Measurements from ENCODE around the gene UBD.

Gene UBD

DNA sequence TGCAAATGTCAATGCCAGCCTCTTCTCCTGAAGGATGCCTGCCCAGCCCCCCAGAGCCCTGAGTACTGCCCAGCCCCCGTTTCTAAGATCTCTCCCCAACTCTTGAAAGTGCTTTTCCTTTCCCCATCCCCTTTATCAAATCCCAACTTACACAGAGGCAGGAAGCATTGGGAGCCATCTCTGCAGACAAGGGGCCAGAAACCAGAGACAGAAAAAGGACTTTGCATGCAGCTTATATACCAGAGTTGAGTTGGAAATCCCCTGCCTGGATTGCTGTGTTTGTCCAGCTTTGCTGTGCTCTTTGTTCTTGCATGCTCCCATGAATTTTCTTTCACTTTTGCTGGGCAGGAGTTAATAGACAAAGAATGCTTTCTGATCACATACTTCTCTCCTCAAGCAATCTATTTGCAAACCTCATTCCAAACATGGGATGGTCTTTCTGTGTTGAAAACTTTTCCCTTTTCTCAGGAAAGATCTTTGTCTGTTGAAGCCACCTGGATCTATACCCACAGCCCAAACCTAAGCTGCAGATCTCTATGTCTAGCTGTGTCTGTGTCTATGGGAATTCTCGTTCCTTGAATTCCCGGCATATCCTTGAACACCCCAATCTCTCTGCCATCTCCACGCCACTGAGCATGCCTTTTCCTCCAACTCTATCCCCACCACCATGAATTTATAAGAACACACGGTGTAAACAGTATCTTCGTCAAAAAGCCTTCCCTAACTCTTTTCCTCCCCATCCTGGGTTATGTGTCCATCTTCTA, at the start of gene UBD:
Gene UBD (minus strand): TSS at position 209 of the 764 bp plus-strand sequence. CDS start 31 bp downstream, at position 178.
- DNase-seq (ENCODE audit: low spot score): no peak

DNA sequence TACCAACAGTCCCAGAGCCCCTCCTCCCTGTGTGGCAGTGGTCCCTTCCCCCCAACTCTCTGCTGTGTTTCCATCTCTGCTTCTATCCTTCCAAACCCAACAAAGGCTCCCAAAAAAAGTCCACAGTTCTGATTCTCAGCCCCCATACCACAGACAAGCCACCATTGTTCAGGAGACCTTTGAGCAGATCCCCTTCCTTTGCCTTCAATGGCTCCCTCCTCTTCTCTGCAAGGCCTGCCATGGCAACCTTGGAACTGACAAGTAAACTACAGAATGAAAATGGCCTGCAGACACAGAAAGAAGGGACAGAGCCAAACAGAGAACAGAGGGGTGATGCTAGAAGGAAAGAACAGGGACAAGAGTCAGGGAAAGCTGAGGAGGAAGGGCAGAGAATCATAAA, 48.6 kb upstream of the UBD start:
- DNase-seq (ENCODE audit: low spot score): no peak

DNA sequence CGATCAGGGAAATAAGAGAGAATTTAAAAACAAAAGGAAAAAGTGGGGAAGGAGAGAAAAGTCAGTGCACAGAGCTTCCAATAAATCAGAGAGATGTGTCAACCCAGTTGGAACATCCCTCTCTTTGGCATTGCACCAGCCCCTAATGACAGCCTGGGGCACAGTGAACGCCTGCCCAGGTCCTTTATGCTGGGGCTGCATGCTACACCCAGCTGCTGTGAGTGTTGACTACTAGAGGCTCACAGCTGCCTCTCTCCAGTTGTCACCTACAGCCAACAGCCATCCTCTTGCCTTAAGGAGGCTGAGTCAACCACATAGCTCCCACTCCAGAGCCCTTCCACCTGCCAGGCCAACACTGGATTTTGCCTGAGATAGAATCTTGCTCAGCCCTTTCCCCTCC, 44.4 kb upstream of the UBD start:
- DNase-seq (ENCODE audit: low spot score): no peak

DNA sequence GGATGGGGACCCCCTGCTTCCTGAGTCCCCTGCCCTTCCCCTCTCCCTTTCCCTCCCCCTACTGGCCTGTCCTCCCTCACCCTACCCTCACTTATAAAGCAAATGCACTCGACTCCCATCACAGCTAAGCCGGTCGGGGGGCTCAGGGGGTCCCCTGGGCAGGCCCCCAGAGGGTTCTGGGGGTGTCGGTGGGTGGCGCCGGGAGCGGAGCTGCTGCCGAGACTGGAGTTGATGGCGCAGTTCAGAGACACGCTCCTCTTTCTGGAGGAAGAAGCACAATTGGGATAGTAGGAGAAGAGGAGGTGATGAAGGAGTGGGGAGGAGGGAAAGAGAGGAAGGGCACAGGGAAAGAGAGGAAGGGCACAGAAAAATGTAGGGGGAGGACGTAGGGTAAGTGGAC, 43.9 kb upstream of the UBD start:
- DNase-seq (ENCODE audit: low spot score): no peak

DNA sequence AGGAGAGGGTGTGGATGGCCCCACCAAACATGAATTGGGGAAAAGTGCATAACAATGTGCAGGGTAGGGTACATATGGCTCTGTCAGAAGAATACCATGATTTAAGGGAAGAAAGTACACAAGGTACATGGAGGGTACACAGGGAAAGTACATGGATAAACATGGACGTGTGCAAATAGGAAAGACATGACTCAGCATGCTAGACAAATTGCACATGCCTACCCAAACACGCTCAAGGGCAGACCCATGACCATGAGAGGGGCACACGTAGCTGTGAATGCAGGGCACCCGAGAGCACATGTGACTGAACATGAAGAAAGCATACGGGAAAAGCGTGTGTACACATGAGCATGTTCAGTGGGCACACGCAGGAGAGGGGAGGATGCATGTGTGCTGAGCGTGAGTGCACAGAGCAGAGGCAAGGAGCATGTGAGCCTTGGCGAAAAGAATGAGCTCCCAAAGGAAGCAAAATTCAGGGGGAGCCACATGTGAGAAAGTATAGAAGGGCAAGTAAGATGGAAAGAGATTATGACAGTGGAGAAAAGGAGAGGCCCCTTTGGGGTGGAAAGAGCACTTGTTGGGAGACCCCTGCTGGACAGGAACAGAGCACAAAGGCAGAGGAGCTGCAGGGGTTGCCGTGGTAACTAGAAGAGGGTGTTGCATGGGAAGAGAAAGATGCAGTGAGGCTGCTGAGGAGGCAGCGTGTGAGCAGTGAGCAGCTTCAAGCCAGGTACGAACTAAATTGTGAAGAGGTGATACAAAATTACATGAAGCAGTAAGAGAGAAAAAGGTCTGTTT, 43.2 kb upstream of the UBD start:
- peak; percentile 21 for DNase-seq (ENCODE audit: low spot score)

DNA sequence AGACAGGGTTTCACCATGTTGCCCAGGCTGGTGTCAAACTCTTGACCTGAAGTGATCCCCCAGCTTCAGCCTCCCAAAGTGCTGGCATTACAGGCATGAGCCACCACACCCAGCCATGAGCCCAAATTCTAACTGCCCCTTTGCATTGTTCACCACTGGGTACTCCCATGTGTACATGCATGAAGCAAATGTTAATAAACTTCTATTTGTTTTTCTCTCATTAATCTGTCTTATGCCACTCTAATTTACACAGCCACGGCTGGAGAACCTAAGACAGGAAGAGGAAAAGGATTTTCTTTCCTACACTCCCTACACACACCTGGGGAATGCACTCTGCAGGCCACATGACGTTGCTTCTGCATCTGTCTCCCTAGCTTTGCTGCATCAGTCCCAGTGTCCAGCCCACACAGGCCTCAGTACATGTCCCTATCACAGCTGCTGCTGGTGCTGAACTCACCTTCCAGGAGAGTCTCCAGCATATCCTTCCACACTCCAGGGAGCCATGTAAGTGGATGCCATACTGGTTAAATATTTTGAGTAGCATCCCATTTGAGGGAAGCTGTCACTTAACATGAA, 38.7 kb upstream of the UBD start:
- no peak for DNase-seq (ENCODE audit: low spot score)

DNA sequence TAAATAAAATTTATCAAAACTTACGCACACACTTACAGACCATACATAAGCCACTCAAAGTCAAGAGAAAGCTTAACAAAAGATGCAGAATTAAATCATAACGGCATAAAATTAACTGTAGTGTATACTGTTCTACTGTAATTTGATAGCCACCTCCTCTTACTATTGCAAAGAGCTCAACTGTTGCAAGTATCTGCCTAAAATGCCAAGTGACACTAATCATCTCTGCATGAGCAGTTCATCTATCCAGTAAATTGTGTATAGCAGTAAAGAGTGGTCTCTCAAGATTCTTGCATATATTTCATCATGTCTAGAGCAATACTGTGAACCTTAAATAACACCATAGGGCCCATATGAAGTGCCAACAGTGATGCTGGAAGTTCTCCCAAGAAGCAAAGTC, 37.7 kb upstream of the UBD start:
- no peak for DNase-seq (ENCODE audit: low spot score)

DNA sequence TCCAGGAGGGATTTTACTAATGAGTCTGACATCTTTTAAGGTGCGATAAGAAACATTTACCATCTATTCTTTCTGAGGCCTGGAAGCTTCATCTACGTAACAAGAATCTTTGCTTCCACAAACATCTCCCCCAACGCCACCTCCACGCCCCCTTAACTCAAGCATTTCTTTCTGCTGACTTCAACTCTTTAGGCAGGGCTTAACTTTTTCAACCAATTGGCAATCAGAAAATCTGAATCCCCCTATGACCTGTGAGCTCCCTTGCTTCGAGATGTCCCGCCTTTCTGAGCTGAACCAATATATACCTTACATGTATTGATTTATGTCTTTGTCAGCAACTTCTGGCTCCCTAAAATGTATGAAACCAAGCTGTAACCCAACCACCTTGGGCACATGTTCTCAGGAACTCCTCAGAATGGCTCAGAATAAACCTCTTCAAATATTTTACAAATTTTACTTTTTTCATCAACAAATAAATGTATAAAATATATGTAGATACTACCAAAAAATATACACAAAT, 36.9 kb upstream of the UBD start:
- no peak for DNase-seq (ENCODE audit: low spot score)

DNA sequence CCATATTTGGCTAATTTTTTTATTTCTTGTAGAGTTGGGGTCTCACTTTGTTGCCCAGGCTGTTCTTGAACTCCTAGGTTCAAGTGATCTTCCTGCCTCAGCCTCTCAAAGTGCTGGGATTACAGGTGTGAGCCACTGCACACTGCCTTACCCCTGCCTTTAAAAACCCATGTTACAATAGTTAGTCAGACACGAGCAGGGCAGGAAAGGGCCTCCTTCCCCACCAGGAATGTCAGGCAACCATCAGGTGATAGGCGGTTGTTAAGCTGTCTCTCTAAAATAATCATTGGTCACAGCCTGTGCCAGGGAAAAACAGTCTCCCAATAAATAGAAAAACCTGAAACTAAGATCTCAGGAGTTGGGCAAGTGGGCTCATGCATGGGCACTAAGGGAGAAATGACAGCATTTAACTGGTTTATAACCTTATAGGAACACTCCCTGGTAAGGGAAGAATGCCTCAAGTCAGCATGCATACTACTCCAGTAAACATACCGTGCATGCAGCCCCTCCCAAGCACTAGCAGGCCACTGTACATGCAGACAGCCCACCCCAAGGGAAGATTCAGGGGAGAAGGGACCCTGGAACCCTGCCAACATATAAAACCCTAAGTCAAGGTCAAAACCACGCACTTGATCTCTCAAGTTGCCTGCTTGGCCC, 33.8 kb upstream of the UBD start:
- no peak for DNase-seq (ENCODE audit: low spot score)

DNA sequence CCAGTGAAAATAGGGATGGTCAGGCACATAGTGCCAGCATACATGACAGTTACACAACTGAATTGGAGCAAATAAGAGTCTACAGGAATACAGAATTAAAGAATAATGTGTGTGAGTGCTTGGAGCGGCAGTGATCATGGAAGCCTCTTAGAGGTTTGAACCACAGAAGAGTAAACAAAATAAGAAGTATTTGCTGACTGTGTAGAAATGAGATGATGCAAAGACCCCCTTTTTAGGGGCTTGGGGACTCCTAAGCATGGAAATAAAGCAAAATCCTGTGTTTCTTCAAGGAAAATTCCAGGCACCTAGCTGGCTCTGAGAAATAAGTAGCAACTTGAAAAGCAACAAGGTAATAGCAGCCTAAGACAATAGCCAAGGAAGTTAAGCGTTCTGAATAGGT, 32.1 kb upstream of the UBD start:
- DNase-seq (ENCODE audit: low spot score): no peak

DNA sequence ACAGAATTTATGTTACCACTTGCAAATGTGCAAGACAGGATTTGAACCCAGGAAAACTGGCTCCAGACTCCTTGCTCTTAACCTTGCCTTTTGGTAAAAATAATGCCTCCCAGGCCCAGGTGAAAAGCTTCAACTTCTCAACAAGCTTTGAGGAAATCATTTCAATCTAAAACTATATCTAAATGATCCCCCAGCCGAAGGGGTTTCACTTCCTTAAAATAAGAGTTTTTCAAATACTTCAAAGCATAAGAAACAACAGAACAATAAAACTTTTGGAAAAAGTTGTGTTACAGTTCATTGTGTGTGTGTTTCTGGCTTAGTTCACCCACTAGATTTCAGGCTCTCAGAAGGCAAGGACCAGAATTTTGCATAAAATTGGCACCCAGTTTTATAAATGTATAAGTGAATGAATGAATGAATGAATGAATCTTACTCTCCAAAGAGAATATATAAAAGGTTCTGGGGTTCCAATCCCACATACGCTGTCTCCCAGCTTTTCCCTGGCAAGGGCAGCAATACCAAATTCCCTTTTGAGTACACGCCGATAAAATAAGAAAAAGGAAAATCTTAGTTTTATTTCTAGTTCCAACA, 30.8 kb upstream of the UBD start:
- no peak for DNase-seq (ENCODE audit: low spot score)

DNA sequence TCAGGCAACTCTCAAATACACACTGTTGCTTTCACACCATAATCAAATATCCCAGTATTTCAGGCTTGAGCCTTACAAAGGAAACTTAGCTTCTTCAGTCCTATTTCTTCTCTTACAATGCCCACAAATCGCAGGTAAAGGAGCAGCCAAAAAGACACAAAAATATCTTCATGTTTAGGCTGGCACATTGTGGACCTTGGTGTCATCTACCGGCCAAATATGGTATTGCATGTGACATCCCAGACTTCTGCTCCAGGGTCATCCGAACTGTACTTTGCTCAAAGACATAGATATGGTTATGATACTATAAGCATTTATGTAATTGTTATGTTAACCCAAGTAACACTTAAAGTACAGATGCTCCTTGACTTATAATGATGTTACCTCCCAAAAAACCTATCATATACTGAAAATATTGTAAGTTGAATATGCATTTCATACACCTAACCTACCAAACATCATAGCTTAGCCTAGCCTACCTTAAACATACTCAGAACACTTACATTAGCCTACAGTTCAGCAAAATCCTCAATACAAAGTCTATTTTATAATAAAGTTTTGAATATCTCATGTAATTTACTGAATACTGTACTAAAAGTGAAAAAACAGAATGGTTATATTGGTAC, 30.0 kb upstream of the UBD start:
- peak; percentile 36 for DNase-seq (ENCODE audit: low spot score)

DNA sequence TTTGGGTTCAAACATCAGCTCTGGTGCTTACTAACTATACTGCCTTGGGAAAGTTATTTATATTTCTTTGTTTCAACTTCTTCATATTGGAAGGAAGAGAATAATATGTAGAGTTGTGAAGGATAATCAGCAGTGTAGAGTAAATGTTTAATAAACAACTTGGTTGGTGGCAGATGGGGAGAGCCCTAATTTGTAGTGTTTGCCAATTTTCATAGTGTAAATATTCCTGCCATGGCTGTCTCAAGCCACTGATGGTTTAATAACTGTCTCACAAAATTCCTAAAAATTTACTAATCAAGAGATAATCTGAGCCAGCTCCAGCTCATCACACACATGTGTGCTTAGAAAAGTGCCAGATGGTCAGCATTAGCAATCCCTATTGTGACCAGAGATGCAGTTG, 25.3 kb upstream of the UBD start, which contains the start of gene OR2H2:
Gene OR2H2 (plus strand): TSS at position 301 of the 400 bp plus-strand sequence. CDS start 2,824 bp downstream, outside the sequence.
- no peak for DNase-seq (ENCODE audit: low spot score)

DNA sequence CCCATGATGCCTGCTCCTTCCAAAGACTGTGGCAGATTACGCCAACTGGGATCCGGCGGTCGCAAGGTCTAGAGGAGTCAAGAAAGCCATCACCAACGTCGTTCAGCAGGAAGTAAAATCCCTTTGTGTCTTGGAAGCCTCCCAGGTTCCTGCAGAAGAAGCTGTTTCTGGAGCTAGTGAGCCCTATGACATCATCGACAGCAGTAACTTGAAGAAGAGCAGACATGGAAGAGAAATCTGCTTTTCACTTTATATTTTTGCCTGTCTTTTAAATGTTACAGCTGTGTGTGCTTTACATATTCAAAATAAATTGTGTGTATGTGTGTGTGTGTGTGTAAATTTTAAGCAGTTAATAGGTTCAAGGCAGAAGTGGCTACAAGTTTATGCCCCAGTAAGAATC, 18.0 kb upstream of the UBD start:
- no peak for DNase-seq (ENCODE audit: low spot score)

DNA sequence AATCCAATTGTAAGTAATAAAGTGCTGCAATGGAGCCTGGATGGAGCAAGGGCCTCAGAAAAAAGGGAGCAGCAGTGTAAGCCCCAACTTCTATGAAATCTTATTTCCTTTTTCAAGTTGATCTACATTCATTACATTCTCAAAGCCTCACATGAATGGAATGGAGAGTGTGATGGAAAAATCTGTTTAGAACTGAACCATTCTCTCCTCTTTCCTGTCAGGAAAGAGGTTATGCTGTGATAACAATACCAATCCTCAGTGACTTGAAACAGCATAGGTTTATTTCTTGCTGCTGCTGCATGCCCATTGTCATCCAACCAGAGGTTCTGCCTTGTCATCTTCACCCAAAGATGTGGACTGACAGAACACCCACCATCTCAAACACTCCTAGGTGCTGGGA, 16.5 kb upstream of the UBD start:
- DNase-seq (ENCODE audit: low spot score): no peak

DNA sequence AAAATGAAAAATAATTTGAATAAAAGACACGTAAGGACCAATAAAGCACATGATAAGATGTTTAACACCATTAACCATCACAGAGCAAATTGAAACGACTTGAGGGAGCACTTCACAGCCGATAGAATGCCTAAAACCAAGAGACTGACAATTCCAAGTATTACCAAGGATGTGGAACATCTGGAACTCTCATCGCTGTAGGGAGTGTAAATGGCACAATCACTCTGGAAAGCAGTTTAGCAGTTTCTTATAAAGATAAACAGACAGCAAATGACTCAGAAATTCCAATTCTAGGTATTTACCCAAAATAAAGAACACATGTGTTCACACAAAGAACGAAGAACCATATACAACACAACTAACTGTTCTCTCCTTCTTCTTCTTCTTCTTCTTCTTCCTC, 8.5 kb upstream of the UBD start:
- DNase-seq (ENCODE audit: low spot score): no peak

DNA sequence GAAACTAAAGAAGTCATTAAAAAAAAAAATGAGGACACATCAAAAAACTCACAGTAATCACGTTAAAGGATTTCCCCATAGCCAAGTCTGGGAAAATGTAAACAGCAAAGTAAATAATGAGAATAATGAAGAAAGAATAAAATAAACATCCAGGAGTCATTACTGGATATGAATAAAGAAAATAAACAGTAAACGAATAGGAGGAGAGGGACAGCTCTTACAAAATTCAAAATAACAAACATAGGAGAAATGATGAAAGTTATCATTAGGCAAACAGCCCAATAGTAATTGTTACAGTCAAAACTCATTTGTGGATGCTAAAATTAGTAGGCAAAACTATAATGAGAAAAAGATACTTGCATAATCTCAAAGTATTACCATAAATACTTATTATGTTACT, 8.0 kb upstream of the UBD start:
- no peak for DNase-seq (ENCODE audit: low spot score)

DNA sequence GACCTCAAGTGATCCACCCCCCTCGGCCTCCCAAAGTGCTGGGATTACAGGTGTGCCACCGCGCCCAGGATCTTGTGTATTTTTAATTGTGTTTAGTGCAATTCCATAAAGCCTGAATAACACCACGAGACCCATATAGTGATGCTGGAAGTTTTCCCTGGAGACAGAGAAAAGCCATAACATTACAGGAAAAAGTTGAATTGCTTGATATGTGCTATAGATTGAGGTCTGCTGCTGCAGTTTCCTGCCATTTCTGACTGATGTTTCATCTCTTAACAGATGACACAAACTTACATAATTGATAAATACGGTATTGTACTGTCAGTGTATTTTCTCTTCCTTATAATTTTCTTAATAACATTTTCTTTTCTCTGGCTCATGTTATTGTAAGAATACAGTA, 7.3 kb upstream of the UBD start:
- DNase-seq (ENCODE audit: low spot score): no peak

DNA sequence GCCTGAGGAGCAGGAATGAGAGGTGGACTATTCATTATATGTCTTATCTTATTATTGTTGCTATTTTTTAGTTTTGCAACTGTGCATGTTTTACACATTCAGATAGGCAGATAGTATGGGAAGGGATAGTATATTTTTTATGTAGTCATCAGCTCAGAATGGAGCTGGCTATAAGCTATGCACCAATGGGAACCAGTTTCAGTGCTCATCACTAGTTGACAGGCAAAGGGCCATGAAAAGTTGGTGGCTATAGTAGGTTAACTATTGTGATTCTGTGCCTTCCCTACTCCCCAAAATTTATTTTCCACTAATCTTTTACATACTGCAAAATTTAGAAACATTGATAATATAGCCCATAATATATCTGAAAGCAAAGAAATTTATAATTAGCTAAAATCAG, 5.3 kb upstream of the UBD start:
- no peak for DNase-seq (ENCODE audit: low spot score)

DNA sequence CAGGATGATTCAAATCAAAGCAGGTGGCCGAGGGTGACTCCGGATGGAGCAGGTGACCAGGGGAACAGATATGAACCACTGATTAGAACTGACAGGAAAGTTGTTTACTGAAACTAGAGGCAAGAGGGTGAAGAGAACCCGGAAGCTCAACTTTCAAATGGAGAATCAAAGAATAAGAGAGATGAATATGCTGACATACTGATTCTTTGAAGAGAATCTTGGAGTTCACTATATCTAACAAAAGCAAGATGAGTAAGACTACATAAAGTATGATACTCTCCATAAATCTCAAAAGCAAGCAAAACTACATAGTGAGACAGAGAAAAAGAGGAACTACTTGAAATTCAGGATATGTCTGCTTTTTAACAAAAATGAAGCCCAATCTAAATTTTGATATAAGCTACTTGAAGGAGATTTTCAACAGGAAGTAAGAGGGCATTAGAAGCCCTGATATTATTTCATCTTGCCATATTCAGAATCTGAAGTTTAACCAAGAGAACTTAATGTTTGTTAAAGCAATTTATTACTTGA, 4.0 kb upstream of the UBD start:
- no peak for DNase-seq (ENCODE audit: low spot score)

DNA sequence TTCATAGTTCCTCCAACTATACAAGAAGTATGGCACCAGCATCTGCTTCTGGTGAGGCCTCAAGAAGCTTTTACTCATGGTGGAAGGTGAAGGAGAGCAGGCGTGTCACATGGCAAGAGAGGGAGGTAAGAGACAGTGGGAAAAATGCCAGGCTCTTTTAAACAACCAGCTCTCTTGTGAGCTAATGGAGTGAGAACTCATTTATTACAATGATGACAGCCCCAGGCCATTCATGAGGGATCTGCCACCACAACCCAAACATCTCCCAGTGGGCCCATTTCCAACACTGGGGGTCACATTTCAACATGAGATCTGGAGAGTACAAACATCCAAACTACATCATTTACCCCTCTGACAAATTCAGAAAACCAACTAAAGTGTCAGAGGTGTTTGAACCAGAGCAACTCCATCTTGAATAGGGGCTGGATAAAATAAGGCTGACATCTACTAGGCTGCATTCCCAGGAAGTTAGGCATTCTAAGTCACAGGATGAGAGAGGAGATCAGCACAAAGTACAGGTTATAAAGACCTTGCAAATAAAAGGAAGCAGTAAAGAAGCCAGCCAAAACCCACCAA, 2.2 kb upstream of the UBD start:
- DNase-seq (ENCODE audit: low spot score): no peak
